Measurements from ENCODE around the gene CADM1.

GRCh38 chr11:115411120-115411519 lies 93.1 kb downstream of the CADM1 start:
- TF ChIP-seq POLR2A (IDR thresholded peaks at IDR 0.05): no peak
- TF ChIP-seq CTCF (IDR thresholded peaks at IDR 0.05): no peak
